CD4-positive, alpha-beta T cell treated with Interleukin-21 for 1 hour (primary cell): ENCODE measurements around the gene PPP2R2D.
"Not testable (repeated sequence)": the region's sequence is repeated elsewhere in the genome, so short reads cannot be mapped to it uniquely, and the experiment has no call there.

Experiments used
- DNase-seq: peaks from one replicate; pipeline ENCODE4 v3.0.0-alpha.2; 2020

The PPP2R2D gene

GRCh38 chr10:131869344-131869743, 31.5 kb upstream of the PPP2R2D start:
- no peak for DNase-seq

- no peak for DNase-seq
Observed at GRCh38 chr10:131870411-131870810, 30.4 kb upstream of the PPP2R2D start.

GRCh38 chr10:131870831-131871672, 29.8 kb upstream of the PPP2R2D start:
- DNase-seq, result no peak

DNA sequence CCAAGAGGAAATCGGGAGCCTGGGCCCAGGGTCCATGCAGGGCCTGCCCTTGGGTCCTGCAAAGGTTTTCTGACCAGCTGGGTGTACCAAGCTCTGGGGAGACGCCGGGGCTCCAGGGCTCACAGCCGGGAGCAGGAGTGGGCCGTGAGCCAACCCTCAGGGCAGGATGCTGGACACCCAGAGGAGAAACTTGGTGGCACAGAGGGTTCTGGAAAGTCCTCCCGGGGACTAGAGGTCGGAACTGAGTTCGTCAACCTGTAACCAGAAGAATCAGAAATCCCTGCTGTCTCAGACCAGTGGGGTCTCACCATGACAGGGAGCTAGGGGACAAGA, 29.2 kb upstream of the PPP2R2D start:
- DNase-seq, result no peak

DNA sequence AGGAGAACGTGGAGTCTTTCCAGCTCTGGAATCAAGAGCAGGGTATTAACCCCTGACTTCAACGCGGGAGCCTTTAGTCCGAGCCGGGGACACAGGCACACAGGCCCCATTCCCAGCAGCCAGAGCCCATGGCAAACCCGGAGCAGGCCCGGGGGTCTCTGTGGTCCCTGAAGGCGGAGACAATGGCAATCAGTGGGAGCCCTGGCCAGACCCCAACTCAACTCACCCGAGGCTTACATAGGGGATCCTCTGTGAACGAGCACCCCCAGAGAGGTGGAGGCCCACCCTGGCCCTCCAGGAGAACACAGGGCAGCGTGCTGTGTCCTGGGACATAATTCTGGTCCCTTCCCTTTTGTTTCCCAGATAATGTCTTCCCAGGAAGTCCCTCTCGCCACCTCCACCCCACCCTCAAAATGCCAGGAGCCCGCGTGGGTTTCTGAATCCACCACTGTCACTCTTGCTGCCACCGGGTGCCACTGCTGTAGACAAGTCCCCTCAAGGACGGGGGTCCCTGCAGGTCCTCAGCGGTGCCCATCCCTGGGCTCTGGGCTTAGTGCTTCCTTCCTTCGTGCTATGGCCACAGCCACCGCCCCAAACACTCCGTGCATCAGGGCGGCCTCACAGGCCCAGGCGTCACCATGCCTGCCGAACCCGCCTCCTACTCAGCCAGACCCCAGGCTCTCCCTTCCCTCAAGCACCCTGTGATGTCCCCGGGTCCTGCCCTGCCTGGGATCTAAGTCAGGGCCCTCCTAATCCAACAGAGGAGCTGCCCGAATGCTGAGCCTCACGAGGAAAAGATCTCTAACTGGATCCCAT, 28.6 kb upstream of the PPP2R2D start:
- DNase-seq, result no peak

GRCh38 chr10:131872827-131873375, 27.9 kb upstream of the PPP2R2D start:
- no peak for DNase-seq

GRCh38 chr10:131874991-131875451, 25.8 kb upstream of the PPP2R2D start:
- peak; percentile 40 for DNase-seq

DNA sequence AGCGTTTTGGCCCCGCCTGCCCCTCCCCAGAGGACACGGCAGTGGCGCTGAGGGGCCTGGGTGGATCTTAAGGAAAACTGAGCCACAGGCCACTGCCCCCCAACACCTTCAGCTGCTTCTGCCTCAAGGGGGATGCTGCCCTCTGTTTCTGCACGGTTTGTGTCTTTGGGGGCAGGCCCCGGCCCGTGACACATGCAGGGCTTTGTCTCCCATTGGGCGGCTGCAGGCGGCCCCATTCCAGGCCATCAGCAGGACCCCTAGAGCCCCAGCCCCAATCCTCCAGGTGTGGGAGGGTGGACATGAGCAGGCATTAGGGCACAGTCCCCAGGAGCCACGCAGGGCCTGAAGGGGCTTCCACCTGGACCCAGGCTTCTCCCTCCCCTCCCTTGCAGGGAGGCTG, 25.3 kb upstream of the PPP2R2D start:
- DNase-seq, result no peak

DNA sequence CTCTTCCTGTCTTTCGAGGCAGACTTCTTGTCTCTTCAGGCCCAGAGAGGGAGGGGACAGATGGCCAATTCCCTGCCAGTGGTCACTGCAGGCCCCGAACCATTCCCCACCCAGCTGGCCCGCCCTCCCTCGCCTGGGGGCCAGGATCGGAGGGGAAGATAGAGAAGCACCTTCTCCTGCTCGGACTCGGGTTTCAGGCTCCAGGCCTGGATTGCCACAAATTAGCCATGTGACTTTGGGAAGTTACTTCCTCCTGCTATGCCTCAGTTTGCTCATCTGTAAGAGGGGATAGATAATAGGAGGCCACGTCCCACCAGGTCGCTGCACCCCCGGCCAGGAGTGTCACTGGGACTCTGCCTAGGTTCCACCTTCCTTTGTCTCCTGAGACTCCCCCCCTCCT, 24.8 kb upstream of the PPP2R2D start:
- no peak for DNase-seq

DNA sequence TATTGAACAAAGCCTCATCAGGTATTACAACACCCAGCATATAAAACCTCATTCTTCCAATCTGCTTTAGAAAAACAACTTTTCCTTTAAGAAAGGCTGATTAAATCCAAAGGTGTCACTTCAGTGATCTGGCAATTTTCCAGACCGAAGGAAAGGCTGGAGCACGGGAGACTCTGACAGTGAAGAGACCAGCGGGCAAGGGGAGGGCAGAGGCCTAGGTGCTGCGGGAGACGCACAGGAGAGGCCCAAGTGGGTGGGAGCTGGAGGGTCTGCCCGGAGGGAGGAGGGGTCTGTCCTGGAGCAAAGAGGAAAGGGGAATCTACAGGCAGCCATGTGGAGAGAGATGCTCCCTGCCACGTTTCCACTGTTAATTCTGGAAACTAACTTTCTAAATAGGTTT, 24.3 kb upstream of the PPP2R2D start:
- no peak for DNase-seq

GRCh38 chr10:131880016-131880590, 20.7 kb upstream of the PPP2R2D start:
- no peak for DNase-seq

DNA sequence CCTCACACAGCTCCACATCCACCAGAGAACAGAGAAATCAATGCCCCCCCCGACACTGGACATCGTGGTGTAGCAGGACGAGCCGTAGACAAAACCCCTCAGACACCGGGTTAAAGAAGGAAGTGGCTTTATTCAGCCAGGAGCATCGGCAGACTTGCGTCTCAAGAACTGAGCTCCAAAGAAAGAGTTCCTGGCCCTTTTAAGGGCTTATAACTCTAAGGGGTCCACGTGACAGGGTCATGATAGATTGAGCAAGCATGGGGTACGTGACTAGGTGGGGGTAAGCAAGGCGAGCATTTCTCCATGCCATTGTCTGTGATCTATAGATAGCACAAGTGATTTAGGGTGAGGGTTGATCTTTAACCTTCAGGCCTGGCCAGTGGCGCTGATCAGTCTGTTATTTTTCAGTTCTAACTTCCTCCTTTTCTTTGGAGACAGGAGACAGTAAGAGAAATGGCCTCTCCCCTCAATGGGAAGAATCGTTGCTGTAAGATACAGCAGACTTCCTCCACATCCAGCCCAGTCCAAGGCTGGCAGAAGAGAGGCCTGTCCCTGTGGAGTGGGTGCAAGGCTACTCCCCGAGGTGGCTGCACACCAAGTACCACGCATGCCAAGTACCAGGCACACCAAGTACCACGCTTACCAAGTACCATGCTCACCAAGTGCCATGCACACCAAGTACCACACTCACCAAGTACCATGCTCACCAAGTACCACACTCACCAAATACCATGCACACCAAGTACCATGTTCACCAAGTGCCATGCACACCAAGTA, 19.5 kb upstream of the PPP2R2D start:
- no peak for DNase-seq

DNA sequence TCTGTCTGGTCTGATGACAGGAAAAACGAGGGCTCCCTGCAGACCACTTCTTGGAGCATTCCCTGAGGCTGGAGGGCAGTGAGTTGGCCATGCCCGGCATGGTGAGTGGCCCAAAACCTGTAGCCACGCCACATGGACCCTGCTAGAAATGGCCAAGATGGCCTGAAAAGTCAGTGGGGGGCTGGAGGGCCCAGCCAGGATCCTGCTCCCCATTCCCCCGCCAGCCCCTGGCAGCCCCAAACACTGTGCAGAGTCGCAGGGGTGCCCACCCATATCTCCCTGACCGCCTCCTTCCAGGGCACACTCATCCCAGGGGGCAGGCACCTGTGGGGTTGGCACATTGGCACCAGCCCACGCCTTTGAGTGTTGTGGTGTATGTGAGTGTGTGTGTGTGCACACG, 18.7 kb upstream of the PPP2R2D start:
- DNase-seq, result no peak

GRCh38 chr10:131882590-131883451, 18.0 kb upstream of the PPP2R2D start:
- DNase-seq, result no peak

GRCh38 chr10:131883621-131884393, 17.0 kb upstream of the PPP2R2D start:
- not testable (repeated sequence) for DNase-seq

DNA sequence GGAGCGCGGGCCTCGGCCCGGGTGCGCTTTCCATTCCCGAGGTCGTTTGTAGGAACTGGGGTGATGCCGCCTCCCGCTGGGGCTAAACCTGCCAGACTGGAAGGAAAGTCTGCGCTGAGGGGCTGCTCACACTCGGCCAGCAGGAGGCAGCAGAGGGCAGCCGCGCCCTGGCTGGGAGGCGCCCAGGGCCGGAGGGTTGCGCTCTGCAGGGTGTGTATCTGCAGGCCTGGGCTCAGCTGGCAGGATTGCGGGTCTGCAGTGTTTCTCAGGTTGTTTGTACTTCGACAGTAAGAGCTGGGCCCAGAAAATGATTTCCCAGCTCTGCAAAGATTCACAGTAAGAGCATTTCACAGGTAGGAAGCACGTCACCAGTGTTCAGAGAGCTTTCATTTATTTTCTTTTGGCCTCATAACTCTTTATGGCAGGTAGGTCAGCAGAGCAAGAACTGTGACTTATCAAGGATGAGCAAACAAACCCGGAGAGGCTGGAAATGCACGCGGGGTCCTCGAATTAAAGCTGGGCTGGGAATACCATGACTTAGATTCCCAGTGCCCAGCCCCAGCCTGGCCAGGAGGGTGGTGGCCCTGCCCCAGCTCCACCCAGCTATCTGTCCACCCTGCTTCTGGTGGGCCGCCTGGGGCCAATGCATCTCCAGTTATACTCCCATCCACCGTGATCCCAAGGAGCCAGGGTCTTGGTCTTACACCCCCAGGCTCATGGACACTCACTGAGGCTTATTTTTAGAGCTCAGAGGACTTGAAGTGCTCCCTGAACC, 15.2 kb upstream of the PPP2R2D start:
- peak; percentile 81 for DNase-seq

- DNase-seq, result no peak
Observed at GRCh38 chr10:131886237-131886636, 14.6 kb upstream of the PPP2R2D start.

- no peak for DNase-seq
Observed at GRCh38 chr10:131888186-131888604, 12.6 kb upstream of the PPP2R2D start.

DNA sequence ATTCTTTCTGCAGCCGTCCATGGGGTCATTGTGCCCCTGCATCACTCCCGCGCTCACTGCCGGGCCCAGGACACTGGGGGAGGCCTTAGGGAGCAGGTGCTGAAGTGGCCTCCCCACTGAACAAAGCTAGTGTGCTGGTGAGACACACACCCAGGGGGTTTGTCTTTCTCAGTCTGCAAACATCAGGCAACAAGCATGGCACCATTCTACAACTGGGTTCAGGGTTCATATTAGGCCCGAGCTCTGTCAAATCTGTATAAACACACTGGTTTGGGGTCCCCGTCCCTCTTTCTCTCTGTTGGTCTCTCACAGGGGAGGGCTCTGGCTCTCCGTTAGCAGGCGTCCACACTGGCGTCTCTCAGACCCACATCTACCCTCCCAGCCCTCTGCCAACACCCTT, 11.1 kb upstream of the PPP2R2D start:
- DNase-seq, result no peak
